LHCN-M2 (cell line): ENCODE measurements around the gene HLA-C. TPM values are rescaled to one million over a fixed set of nuclear protein-coding genes. Genes with fewer than 3 reads are reported as not detected.

ENCODE experiments used
- total RNA-seq: library from RNA; depleted of rRNA; stranded (reverse); fragments of >200 nt; gene quantifications from 2 replicates; pipeline ENCODE4 v1.2.3, GENCODE V29; 2014; rRNA removed

HLA-C gene
- total RNA-seq, 1 experiment from 2014 or later = 279 TPM

Other genes starting within 250 kb of the HLA-C start
- 0.40 and 0.71 TPM in 2 replicates for gene C6orf15, start 159.5 kb downstream of the HLA-C start, total RNA-seq
- gene PSORS1C1, start 157.3 kb downstream of the HLA-C start, total RNA-seq = 0.64 and 0.69 TPM in 2 replicates
- not detected in 2 replicates for gene CDSN, start 151.6 kb downstream of the HLA-C start, total RNA-seq
- gene PSORS1C2, start 133.0 kb downstream of the HLA-C start, total RNA-seq = not detected in 2 replicates
- 43.2 and 46.7 TPM in 2 replicates for gene CCHCR1, start 114.3 kb downstream of the HLA-C start, total RNA-seq
- gene TCF19, start 113.5 kb downstream of the HLA-C start, total RNA-seq = 61.1 and 65.0 TPM in 2 replicates
- 0.63 and 1.3 TPM in 2 replicates for gene POU5F1, start 101.4 kb downstream of the HLA-C start, total RNA-seq
- 47.6 and 58.7 TPM in 2 replicates for gene HLA-B, start 85.1 kb upstream of the HLA-C start, total RNA-seq
- 23.5 and 27.8 TPM in 2 replicates for gene MICA, start 131.5 kb upstream of the HLA-C start, total RNA-seq
- 10.6 and 13.0 TPM in 2 replicates for gene MICB, start 226.1 kb upstream of the HLA-C start, total RNA-seq